ENCODE measurements around the gene EYA3. TPM values are rescaled to one million over a fixed set of nuclear protein-coding genes. Genes with fewer than 3 reads are reported as not detected.

EYA3 gene
- total and polyA plus RNA-seq, 2 donors (not counting 3 experiments of a cell fraction or from before 2014, with no cell fraction given), result 12.7 to 33.0 TPM

DNA sequence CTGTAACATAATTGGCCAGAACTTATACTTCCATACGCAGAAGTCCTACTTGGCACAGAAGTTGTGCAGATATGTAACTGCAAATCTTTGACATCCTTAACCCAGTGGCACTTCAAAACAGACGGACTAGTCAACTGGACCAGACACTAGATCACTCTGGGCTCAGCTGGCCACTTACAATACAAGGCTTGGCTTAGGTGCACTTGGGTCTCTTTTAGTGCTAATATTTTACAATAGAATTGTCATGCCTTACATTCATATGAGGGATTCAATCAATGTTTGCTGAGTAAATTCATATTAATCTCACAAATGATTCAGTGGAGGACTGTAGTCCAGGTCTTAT lies 108.6 kb downstream of the EYA3 start:
- intact Hi-C loops (cut with micrococcal nuclease), result loop anchor here (1.0 to 10.0 kb wide), 3 partner anchors 40 to 225 kb away; no protein-coding TSS in a partner anchor
- dilution Hi-C loops (cut with MboI; ENCODE audit: extremely low pct_ligation_motif_present, low sequenced_read_pairs), result no loop called here
- H3K36me3 ChIP-seq (ENCODE audit: control insufficient read depth in 2 of 2, extremely low read depth in 1 of 2, insufficient read depth in 2 of 2, low read length in 2 of 2), result peaks cover 0 to 4% of the 10 kb centered on the region in 2 experiments
- CTCF ChIA-PET, result interaction anchor here (0.7 to 6.3 kb wide), 19 partner anchors 8 to 311 kb away, joined by 3 to 99 read pairs (median 6); partner anchors contain the start of gene EYA3
- H3K4me1 ChIP-seq (ENCODE audit: control insufficient read depth, extremely low read depth, insufficient read depth, low read length), result peaks cover 3% of the 10 kb centered on the region
- H3K27me3 ChIP-seq (ENCODE audit: control insufficient read depth in 2 of 2, insufficient read depth in 2 of 2, low read length in 2 of 2), result no peaks in the 10 kb centered on the region
- DNase-seq (ENCODE audit: low read depth, low spot score) (no peak), FAIRE-seq (no peak)
- H3K27ac ChIP-seq (ENCODE audit: insufficient read depth, low read depth, low read length), result no peak overlapping the region
- H3K9ac ChIP-seq (replicated peaks; ENCODE audit: extremely low read depth, insufficient read depth, low read length), result no peak overlapping the region
- no peaks in the 10 kb centered on the region for H3K79me2 ChIP-seq (ENCODE audit: control insufficient read depth, insufficient read depth, low read length)
- no peaks in the 10 kb centered on the region for H3K9me1 ChIP-seq (replicated peaks; ENCODE audit: control insufficient read depth, extremely low read depth, insufficient read depth, low read length)
- TF ChIP-seq, protein P1, sequence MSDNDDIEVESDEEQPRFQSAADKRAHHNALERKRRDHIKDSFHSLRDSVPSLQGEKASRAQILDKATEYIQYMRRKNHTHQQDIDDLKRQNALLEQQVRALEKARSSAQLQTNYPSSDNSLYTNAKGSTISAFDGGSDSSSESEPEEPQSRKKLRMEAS (IDR thresholded peaks at IDR 0.05; ENCODE audit: insufficient read depth, insufficient read length), result no peak
- no peak overlapping the region for H3K4me2 ChIP-seq (ENCODE audit: insufficient read depth, low read length)
- BruUV-seq (replicated peaks), result no TSS peak
- no peak overlapping the region for H3K4me3 ChIP-seq (replicated peaks in 1 of 3; ENCODE audit: insufficient read depth in 1 of 3, low read depth in 1 of 3, low read length in 3 of 3)
- H2AFZ ChIP-seq (ENCODE audit: low read depth, low read length), result no peak overlapping the region
- POLR2A ChIA-PET, result interaction anchor here (0.5 kb wide), 1 partner anchor 19 kb away, joined by 4 read pairs; no protein-coding TSS in a partner anchor
- no peaks in the 10 kb centered on the region for H3K9me3 ChIP-seq (replicated peaks; ENCODE audit: control insufficient read depth, insufficient read depth, low read length)
- H4K20me1 ChIP-seq (replicated peaks; ENCODE audit: control insufficient read depth, extremely low read depth, insufficient read depth, low read length), result no peaks in the 10 kb centered on the region

- CTCF ChIA-PET, result interaction anchor here (0.7 to 6.3 kb wide), 17 partner anchors 7 to 310 kb away, joined by 3 to 99 read pairs (median 7); partner anchors contain the start of gene EYA3
- intact Hi-C loops (cut with micrococcal nuclease), result loop anchor here (1.0 kb wide), 2 partner anchors 39 to 121 kb away; no protein-coding TSS in a partner anchor
- DNase-seq (ENCODE audit: low read depth, low spot score), result peak; percentile 82
Measured at GRCh38 chr1:27979151-27979858, 109.1 kb downstream of the EYA3 start.

More at GRCh38 chr1:27979151-27979858, 109.1 kb downstream of the EYA3 start:
- Histone ChIP-seq H3K9ac (replicated peaks; ENCODE audit: extremely low read depth, insufficient read depth, low read length) (no peak overlapping the region), H2AFZ (ENCODE audit: low read depth, low read length) (no peak overlapping the region), H4K20me1 (replicated peaks; ENCODE audit: control insufficient read depth, extremely low read depth, insufficient read depth, low read length) (no peaks in the 10 kb centered on the region), H3K4me3 (replicated peaks in 1 of 3; ENCODE audit: insufficient read depth in 1 of 3, low read depth in 1 of 3, low read length in 3 of 3) (no peak overlapping the region), H3K36me3 (ENCODE audit: control insufficient read depth in 2 of 2, extremely low read depth in 1 of 2, insufficient read depth in 2 of 2, low read length in 2 of 2) (peaks cover 0 to 4% of the 10 kb centered on the region in 2 experiments), H3K9me3 (replicated peaks; ENCODE audit: control insufficient read depth, insufficient read depth, low read length) (no peaks in the 10 kb centered on the region), H3K27me3 (ENCODE audit: control insufficient read depth in 2 of 2, insufficient read depth in 2 of 2, low read length in 2 of 2) (no peaks in the 10 kb centered on the region), H3K27ac (ENCODE audit: insufficient read depth, low read depth, low read length) (peak overlapping the region; percentile 36), H3K4me1 (ENCODE audit: control insufficient read depth, extremely low read depth, insufficient read depth, low read length) (peaks cover 3% of the 10 kb centered on the region), H3K79me2 (ENCODE audit: control insufficient read depth, insufficient read depth, low read length) (no peaks in the 10 kb centered on the region), H3K4me2 (ENCODE audit: insufficient read depth, low read length) (no peak overlapping the region), H3K9me1 (replicated peaks; ENCODE audit: control insufficient read depth, extremely low read depth, insufficient read depth, low read length) (no peaks in the 10 kb centered on the region)
- dilution Hi-C loops (cut with MboI; ENCODE audit: extremely low pct_ligation_motif_present, low sequenced_read_pairs), result no loop called here
- BruUV-seq (replicated peaks), result no TSS peak
- peak; percentile 72 for FAIRE-seq
- POLR2A ChIA-PET, result interaction anchor here (0.5 kb wide), 1 partner anchor 19 kb away, joined by 4 read pairs; no protein-coding TSS in a partner anchor
- TF ChIP-seq JUN (IDR thresholded peaks at IDR 0.05; ENCODE audit: borderline replicate concordance, insufficient read depth, insufficient read length, low read depth) (no peak), GATA2 (IDR thresholded peaks at IDR 0.05; ENCODE audit: insufficient read depth, insufficient read length, low read depth, low read length) (peak; percentile 36), POLR2A (IDR thresholded peaks at IDR 0.05; ENCODE audit: low read depth, low read length) (no peak), FOS (IDR thresholded peaks at IDR 0.05; ENCODE audit: borderline replicate concordance, insufficient read depth, low read length) (no peak), EZH2 (IDR thresholded peaks at IDR 0.05; ENCODE audit: borderline replicate concordance, low read depth, low read length, severe bottlenecking) (no peak), POLR2AphosphoS5 (IDR thresholded peaks at IDR 0.05; ENCODE audit: insufficient read depth, low read depth, low read length) (no peak), MYC (IDR thresholded peaks at IDR 0.05; ENCODE audit: low read depth, low read length) (no peak)
- TF ChIP-seq, protein P2, sequence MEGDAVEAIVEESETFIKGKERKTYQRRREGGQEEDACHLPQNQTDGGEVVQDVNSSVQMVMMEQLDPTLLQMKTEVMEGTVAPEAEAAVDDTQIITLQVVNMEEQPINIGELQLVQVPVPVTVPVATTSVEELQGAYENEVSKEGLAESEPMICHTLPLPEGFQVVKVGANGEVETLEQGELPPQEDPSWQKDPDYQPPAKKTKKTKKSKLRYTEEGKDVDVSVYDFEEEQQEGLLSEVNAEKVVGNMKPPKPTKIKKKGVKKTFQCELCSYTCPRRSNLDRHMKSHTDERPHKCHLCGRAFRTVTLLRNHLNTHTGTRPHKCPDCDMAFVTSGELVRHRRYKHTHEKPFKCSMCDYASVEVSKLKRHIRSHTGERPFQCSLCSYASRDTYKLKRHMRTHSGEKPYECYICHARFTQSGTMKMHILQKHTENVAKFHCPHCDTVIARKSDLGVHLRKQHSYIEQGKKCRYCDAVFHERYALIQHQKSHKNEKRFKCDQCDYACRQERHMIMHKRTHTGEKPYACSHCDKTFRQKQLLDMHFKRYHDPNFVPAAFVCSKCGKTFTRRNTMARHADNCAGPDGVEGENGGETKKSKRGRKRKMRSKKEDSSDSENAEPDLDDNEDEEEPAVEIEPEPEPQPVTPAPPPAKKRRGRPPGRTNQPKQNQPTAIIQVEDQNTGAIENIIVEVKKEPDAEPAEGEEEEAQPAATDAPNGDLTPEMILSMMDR (IDR thresholded peaks at IDR 0.05; ENCODE audit: extremely low read depth in 1 of 2, insufficient read depth in 1 of 2, low read depth in 1 of 2, low read length in 2 of 2), result peak; percentile 22 to 31
- TF ChIP-seq, protein P1 (IDR thresholded peaks at IDR 0.05; ENCODE audit: insufficient read depth, insufficient read length), result no peak

Data from endothelial cell of umbilical vein (primary cell).